RPMI8226 (cell line): ENCODE measurements around the gene ITGAV.

Source experiments
- DNase-seq: peaks from one replicate; pipeline ENCODE4 v3.0.0-alpha.2; 2015

Gene ITGAV

DNA sequence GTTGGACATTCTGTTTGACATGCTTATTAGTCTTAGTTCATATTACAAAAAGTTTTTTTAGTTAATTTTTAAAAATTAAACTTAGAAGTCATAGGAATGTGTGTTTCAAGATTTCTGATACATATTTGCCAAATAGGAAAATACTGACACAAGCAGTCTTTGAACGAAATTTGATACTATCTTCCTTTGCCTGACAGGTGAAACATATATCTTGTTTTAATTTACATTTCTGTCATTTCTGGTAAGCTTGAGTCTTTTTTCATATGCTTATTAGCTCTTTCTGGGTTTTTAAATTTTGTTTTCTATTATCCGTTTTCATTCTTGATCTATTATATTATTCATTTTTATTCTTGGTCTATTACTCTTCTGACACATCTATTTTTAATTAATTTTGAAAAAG, 24.5 kb downstream of the ITGAV start:
- DNase-seq: no peak

DNA sequence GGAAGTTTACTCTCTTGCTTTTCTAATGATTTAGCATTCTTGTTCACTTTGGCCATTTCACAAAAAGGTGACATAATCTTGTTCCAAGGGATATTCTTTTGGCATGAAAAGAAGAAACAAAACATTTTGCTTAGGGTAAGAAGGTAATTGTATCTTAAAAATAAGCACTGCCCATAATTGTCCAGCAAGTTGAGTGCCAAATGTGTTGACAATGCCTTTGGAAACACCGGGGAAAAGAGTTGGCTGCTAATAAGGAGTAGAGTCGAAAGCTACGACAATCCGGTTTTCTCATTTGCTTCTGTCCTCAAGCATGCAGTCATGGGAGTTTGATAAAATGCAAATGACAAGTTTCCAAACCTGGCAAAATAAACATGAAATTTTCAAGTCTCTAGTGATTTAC, 27.3 kb downstream of the ITGAV start:
- DNase-seq: no peak

DNA sequence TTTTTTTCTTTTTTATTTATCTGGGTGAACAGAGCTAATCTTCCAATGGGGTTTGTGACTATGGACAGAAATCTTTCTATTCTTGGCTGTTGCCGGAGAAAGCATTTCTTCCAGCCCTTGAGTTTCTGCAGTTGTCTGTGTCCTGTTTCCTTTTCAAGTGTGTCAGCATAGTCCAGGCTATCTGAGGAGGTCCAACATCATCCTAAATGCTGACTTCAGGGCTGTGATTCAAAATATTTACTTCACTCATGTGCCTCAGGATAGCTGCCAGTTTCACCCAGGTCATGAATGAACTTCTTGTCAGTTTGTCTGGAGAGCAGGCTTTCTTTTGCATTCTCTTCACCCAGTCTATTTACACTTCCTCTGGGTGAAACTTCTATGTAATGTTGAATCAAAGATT, 27.9 kb downstream of the ITGAV start:
- no peak for DNase-seq

DNA sequence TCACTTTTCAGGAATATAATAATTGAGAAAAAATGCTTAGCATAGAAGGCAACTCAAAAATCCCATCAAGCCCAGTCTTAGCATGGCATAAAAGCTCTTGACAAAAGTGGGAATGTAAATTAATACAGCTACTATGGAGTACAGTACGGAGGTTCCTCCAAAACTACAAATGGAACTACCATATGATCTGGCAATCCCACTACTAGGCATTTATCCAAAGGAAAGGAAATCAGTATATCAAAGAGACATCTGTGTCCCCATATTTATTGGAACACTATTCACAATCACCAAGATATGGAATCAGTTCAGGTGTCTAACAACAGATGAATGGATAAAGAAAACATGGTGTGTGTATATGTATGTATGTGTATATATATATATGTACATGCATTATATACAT, 28.8 kb downstream of the ITGAV start:
- DNase-seq: no peak

DNA sequence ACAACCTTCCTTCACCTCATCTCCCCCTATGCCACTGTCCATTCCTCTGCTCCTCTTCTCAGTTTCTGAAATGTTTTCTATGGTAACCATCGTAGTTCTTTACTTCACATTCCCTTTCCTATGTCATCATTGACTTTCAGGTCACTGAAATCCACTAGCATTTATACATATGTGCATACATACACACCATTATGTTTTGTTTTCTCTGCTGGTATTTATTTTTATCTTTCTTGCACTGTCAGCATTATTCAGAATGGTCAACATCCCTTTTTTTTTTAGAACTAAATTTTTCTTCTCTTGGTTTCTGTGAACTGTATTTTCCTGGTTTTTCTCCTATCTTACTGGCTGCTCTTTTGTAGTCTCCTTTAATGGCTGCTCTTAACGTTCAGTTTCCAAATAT, 33.2 kb downstream of the ITGAV start:
- DNase-seq: no peak

DNA sequence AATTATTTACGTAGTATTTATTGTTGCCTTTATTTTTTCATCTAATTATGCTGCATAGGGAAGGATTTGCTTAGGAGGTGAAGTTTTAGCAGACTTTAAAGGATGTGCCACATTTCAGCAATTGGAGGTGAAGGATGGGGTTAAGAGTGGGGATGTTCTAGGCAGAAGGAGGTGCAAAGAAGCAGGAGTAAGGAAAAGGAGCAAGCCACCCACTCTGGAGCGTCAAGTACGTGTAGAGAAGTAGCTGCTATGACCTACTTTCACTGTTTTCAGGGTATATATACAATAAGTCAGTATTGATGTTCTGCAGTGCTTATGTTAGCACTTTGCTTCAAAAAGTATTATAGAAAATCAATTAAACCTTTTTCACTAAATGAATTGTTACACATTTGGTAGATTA, 34.4 kb downstream of the ITGAV start:
- DNase-seq: no peak

DNA sequence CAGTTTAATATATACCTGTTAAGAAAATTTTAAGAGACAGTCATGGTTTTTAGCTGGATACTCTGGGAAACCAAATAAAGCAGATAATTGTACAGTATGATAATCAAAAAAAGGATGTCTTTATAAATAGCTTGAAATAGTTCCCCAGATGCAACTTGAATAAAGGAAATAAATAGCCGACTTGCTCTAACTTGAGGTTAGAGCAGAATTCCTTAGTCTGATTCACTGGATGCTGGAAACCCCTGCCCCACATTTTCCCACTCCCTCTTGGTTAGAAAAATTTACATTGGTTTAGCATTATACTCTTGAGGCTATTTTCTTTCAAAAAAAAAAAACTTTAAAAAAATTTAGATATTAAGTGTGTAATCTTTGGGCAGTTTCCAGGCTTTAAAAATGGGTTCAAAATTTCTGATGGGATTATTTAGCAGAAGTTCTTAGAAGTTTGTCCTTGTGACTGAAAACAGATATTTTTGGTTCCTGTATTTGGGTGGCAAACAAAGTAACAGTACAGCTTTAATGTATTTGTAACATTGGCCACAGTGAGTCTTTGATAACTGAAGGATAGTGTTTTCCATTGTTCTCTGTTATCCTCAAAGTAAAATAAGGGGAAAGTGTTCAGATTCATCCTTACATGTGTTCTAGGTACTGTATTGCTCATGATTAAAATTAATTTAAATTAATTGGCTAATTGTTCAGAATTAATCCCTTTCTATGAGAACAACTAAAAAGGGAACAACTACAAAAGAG, 39.6 kb downstream of the ITGAV start:
- DNase-seq: no peak

DNA sequence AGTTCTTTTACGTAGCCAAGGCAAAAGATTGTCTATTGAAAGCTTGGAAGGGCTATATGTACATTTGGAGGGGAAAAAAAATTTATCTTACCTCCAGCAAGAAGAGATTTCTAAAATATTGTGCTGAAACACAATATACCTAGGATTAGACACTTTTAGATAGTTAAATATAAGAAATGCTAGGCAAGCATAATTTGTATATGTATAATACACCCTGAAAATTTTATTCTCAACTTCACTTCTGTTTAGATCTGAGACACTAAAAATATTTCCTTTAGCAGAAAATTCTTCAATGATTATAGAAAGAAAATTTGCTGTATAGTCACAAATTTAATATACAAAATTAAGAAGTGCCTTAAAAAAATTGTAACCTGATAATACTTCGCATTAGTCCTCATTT, 42.6 kb downstream of the ITGAV start:
- no peak for DNase-seq

DNA sequence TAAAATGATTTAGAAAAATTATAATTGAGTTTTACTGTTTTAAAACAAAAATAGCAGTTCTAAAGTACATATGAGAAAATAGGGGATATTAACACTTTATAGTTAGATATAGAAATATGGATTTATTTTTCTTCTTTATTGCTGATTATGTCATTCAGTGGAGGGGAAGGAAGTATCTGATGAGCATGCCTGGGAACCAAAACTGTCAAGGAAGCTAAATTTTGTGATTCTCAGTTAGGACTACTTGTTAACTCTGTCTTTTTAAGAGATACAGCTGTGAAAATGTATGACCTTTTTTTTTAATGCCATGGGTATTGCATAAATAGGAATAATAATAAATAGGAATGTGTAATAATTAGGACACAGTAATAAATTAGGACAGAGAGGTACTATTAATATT, 44.8 kb downstream of the ITGAV start:
- DNase-seq: no peak

DNA sequence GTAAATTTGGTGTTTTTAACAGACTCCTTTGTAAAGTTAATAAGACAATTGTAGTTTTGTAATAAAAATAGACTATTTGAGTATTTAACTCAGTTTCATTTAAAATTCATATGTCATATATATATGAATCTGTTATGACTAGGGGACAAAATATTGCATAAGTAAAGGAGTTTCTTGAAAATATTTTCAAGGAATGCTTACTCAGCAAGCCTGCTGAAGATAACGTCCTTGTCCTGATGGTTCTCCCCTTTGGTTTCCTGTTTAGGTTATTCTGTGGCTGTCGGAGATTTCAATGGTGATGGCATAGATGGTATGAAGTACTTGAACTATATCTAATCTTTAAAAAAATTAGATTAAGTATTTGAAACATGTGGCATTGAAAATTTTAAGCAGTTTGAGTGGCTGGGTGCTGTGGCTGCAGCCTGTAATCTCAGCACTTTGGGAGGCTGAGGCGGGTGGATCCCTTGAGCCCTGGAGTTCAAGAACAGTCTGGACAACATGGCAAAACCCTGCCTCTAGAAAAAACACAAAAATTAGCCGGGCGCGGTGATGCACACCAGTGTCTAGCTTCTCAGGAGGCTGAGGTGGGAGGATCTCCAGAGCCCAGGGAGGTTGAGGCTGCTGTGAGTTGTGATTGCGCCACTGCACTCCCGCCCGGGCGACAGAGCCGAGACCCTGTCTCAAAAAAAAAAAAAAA, 47.1 kb downstream of the ITGAV start:
- DNase-seq: no peak

DNA sequence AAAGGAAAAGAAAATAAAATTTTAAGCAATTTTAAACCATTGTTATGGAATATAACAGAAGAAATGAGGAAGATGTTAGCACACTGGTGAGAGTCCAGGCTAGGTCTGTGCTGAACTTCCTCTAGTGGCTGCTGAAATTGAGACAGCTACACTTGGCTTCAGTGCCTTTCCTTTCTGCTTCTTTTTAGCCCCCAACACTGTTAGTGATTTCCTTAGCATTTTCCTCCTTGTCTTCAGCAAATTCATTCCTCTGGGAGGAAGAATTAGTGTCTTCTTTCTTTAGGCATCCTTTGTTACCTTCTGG, 47.6 kb downstream of the ITGAV start:
- DNase-seq: no peak

DNA sequence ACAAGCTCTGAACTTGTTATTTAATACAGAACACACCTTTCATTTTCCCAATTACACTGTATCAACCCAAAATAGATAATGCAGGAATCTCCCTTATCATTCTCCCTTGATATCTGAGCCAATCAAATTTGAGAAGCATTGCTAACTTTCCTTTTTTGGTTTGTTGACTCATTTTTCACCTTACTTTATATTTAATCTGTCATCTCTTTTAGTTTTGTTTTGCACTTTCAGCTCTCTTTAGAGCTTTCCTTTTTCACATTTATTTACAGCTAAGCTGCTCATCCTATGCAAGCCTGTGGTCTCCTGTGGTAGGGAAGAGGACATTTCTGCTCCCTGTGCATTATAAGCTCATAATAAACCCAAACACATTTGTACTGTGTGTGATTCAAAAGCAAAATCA, 50.1 kb downstream of the ITGAV start:
- no peak for DNase-seq

DNA sequence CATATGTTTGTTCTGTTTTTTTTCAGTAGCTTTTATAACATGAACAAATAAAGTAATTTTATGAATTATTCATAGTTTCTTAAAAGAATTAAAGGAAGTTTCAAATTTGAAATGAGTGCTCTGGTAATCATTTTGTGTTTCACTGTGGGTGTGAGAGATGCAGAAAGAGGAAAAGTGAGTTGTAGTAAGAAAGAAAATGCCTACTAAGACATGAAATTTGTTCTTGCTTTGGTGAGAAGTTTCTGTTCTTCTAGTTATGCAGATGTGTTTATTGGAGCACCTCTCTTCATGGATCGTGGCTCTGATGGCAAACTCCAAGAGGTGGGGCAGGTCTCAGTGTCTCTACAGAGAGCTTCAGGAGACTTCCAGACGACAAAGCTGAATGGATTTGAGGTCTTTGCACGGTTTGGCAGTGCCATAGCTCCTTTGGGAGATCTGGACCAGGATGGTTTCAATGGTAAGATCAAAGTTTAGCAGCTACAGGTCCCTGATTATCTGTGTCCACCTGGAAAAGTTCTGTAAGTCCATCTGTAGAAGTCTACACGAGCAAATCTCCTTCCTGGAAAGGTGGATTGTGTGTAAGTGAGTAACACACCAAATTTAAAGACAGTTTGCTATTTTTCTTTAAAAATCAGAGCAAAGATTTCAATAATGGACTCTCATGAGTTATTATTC, 51.4 kb downstream of the ITGAV start:
- no peak for DNase-seq

DNA sequence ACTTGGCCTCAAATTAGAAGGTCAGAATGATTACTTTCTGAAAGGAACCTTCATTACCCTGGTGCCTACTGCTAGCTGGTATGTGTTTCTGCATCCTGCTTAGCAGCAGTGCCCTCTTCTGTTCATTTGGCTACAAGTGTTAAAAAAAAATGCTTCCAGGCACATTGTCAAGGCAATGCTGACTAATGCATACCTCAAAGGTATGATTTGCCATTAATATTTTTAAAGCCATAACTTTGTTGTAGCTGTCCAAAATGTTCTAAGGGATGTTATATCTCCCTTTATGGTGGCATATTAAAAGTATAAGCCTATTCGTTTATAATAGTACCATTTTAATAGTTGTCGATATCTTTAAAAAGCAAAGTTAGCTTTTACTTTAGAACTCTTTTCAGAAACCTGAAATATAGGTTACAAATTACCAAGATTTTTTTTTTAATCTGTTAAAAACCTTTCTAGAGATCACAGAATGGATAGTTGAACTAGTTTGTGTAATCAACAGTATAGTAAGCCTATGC, 52.0 kb downstream of the ITGAV start:
- peak; percentile 67 for DNase-seq

DNA sequence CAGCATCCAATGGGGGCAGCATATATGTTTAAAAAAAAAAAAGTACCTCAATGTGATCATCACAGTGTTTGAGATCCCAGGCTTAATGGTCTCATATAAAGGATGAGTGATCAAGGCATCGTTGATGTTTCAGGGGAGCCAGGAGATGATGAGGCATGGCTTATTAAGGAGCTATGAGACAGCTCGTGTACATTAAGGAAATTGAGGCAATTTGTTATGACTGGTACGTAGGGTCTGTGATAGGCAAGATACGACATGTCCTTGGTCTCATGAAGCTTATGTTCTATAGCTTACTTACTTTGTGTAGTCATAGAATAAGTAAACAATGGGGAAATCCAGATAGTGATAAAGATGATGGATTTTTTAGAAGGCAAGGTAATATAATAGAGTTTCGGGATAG, 54.9 kb downstream of the ITGAV start:
- no peak for DNase-seq

DNA sequence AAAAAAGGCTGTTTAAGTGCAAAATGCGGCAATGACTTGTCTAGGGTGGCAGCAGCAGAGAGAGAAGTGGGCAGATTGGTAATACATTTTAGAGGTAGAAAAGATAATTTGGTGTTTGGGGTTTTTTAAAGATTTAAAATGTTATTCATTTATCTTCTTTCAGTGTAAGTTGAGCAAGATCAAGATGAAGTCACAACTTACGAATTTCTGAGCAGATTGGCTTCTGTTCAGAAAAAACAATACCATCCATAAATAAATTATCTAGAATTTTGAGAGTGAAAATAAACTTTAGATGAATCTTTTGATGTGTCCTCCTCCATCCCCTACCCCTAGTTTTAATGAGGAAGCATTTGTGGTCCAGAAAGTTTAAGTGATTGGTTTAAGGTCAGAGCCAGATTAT, 56.1 kb downstream of the ITGAV start:
- DNase-seq: no peak

DNA sequence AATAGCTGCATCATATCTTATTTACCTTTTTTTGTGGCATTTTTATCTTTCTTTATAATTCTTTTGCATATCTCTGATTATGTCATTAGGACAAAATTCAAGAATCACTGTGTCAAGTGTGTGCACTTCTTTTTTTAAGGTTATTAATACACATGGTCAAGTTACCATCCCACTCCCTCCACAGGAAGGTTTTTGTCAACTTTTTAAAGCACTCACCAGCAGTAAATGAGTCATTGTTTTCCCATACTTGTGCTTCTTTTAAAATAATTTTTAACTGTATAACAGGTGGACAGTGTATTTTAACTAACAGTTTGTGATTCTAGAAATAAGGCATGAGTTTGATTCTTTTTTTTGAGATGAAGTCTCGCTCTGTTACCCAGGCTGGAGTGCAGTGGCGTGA, 58.3 kb downstream of the ITGAV start:
- DNase-seq: no peak

DNA sequence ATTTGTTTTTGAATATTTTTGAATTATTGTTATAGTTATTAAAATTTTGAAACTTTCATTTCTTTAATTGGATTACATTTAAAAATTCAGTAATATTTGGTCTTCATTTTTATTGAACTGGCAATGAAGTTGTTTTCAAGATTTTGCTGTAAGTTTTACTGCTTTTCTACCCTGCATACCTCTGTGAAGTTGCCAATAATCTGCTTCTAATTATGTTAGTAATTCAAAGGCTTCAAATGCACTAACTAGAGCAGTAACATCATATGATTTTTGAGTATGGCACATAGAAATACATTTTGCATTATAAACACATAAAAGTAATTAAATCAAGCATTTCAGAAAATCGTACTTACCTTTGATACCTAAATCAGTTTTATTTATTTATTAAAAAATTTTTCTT, 63.7 kb downstream of the ITGAV start:
- DNase-seq: no peak

DNA sequence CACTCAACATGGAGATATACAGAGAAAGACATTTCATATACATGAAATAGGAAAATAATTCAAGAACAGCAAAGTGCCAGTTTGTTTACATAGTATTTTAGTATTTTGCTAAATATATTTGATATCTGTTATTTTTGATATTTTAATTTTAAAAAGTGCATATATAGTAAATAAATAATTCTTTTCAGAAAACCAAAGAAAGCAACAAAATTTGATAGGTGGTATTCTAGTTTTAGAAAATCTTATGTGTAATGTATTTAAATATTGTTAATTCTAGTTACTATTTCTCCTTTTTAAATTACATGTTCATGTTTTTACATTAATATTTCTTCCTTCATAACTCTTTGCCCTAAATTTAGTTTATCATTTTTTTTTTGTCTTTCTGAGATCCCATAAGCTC, 69.5 kb downstream of the ITGAV start:
- no peak for DNase-seq

DNA sequence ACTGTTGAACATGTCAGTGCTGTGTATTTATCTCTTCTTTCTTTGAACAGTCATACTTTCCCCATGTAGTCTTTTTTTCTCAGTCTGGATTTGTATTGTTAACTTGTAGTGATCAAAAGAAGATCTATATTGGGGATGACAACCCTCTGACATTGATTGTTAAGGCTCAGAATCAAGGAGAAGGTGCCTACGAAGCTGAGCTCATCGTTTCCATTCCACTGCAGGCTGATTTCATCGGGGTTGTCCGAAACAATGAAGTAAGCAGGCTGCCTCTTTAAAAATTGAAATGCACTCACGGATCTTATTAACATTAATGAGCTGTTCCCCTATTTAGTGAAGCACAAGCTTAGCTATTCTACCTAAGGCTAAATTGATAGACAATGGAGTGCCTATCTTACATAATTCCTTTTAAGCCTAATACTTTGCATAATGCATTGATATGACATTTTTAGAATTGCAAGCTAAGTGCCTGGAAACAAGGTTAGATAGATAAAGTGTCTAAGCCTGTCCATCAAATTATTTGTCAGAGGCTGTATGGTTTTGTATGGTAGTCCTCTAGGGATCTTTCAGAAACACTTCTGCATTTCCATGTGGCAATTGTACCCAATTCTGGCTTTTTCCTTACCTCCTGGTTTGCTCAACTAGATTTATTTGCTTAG, 74.7 kb downstream of the ITGAV start:
- no peak for DNase-seq

DNA sequence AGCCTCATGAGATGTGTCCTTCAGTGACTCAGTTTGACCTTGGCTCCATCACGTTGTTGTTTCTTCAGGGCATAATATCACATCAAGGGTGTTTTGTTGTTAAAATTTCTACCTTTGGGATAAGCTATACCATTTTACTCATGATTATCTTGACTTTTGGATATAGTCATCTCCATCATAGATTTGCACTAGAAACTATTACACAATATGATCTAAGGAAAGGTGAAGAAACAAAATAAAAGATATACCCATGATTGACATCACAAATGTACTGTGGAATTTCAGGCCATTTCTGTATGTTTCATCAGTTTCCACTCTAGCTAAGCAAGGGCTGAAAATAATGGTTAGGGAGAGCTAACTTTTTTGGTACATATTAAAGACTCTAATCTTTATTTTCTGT, 79.3 kb downstream of the ITGAV start:
- DNase-seq: no peak

DNA sequence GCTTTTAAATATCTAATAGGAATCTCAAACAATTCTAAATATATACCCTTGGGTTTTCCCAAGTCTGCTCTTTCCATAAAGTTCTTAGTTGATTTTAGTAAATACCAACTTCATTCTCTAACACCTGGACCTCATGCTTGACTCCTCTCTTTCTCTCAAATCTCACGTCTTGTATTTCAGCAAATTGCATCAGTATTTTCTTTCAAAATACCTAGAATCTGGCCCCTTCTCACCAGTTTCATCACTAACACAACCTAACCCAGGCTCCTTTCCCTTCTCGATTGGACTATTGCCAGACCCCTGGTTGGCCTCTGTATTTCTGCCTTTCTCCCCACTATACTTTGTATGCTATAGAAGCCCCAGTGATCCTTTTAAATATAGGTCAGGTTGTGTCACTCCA, 81.0 kb downstream of the ITGAV start:
- DNase-seq: no peak

DNA sequence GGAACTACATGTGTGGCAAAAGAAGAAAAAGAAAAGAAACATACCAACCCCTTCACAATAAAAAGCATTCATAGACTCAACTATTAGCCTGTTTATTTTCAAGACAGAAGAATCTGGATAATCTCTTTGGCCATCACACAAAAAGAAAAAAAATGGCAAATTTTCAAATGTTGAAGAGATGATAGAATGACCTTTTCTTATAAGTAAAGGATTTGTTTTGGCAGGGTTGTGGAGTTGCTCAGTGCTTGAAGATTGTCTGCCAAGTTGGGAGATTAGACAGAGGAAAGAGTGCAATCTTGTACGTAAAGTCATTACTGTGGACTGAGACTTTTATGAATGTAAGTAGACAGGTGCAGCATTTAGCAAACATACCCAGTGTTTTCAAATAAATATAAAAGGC, 85.5 kb downstream of the ITGAV start:
- no peak for DNase-seq

DNA sequence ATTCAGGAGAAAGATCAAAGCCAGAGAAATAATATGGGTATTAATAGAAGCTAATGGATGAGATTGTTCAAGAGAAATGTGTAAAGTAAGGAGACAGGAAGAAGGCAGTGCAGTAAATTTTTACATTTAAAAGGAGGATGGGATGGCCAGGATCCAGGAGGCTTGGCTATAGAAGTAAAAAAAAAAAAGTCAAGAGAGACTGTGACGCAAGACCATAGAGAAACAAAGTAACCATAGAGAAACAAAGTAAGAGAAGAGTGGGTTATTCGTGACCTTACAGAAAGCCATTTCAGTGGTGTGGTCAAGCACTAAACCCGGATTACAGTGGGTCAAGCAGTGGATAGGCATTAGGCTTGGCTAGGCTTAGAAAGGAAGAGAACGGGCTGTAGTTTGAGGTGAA, 93.5 kb downstream of the ITGAV start:
- DNase-seq: no peak
